GM23248 (cell line): ENCODE results near the gene RPGRIP1L.

Source experiments
- EZH2 ChIP-seq: fragments of 200-600 bp; sonication (generic); IDR thresholded peaks from 2 replicates; pipeline ENCODE4 v1.6.1; 2018; ENCODE audit warnings: antibody characterized with exemption, mild to moderate bottlenecking; ENCODE audit not compliant: insufficient read depth, poor library complexity, severe bottlenecking
- EZH2phosphoT487 ChIP-seq: fragments of 200-600 bp; sonication (generic); IDR thresholded peaks from 2 replicates; pipeline ENCODE4 v1.6.1; 2018; ENCODE audit warnings: antibody characterized with exemption, moderate library complexity, mild to moderate bottlenecking, low read depth; ENCODE audit not compliant: insufficient read depth

- TF ChIP-seq EZH2 = no peak
- TF ChIP-seq EZH2phosphoT487 = no peak
Observed at GRCh38 chr16:53678155-53678554, 25.5 kb downstream of the RPGRIP1L start.
